CD4-positive, CD25-positive, alpha-beta regulatory T cell (primary cell): Measurements from ENCODE around the gene QSOX1. TPM values are rescaled to one million over a fixed set of nuclear protein-coding genes. Genes with fewer than 3 reads are reported as not detected.

Experiments used
- ATAC-seq, 2 donors: fragments of 150-1000 bp; cut with Tn5 transposase; one replicate each; pipeline ENCODE4 v1.10.0; 2021; ENCODE audit warnings: low read depth in 2 of 2, moderate number of reproducible peaks in 2 of 2, moderate library complexity in 1 of 2
- DNase-seq, 3 donors: peaks; one replicate each; pipeline versions ENCODE4 v3.0.0 to v3.0.0-alpha.2; 2012 to 2022; ENCODE audit warnings: mixed read lengths in 1 of 3
- H3K27ac ChIP-seq: one replicate; pipeline ENCODE4 v1.7.0; 2013; ENCODE audit warnings: mild to moderate bottlenecking, low read length; ENCODE audit not compliant: insufficient read depth, poor library complexity, severe bottlenecking
- H3K27me3 ChIP-seq: one replicate; pipeline ENCODE4 v1.7.0; 2013; ENCODE audit warnings: low read length; ENCODE audit not compliant: control insufficient read depth, insufficient read depth
- H3K36me3 ChIP-seq: one replicate; pipeline ENCODE4 v1.7.0; 2013; ENCODE audit warnings: mild to moderate bottlenecking, low read length, moderate library complexity; ENCODE audit not compliant: control insufficient read depth, insufficient read depth
- H3K4me1 ChIP-seq: 2 replicates; pipeline ENCODE4 v1.7.0; 2013; ENCODE audit warnings: mild to moderate bottlenecking, low read length; ENCODE audit not compliant: insufficient read depth, control insufficient read depth, poor library complexity, severe bottlenecking
- H3K4me3 ChIP-seq: one replicate; pipeline ENCODE4 v1.7.0; 2013; ENCODE audit warnings: low read depth, mild to moderate bottlenecking, low read length, moderate library complexity
- H3K9me3 ChIP-seq, 2 experiments: 1 replicate in 1 of 2; 2 replicates in 1 of 2; pipeline ENCODE4 v1.7.0; 2013; ENCODE audit warnings: low read length in 2 of 2, mild to moderate bottlenecking in 1 of 2, moderate library complexity in 1 of 2; ENCODE audit not compliant: control insufficient read depth in 2 of 2
- H3K27ac Mint-ChIP-seq, 3 donors: one replicate each; pipeline ENCODE4 v1.8.0; 2020 to 2022; ENCODE audit warnings: mild to moderate bottlenecking in 3 of 3, mixed read lengths in 3 of 3, moderate library complexity in 2 of 3
- H3K27me3 Mint-ChIP-seq: one replicate; pipeline ENCODE4 v1.8.0; 2022; ENCODE audit warnings: mild to moderate bottlenecking, mixed read lengths
- H3K36me3 Mint-ChIP-seq: one replicate; pipeline ENCODE4 v1.8.0; 2020; ENCODE audit warnings: mixed read lengths
- H3K4me1 Mint-ChIP-seq, 4 donors: one replicate each; pipeline ENCODE4 v1.8.0; 2020 to 2022; ENCODE audit warnings: mixed read lengths in 4 of 4, mild to moderate bottlenecking in 1 of 4
- H3K4me3 Mint-ChIP-seq, 4 donors: one replicate each; pipeline ENCODE4 v1.8.0; 2020 to 2022; ENCODE audit warnings: mild to moderate bottlenecking in 4 of 4, mixed read lengths in 4 of 4, moderate library complexity in 3 of 4
- H3K9me3 Mint-ChIP-seq, 7 donors: one replicate each; pipeline ENCODE4 v1.8.0; 2020 to 2022; ENCODE audit warnings: mixed read lengths in 7 of 7, mild to moderate bottlenecking in 3 of 7, moderate library complexity in 2 of 7
- polyA plus RNA-seq, 4 donors: library from polyadenylated mRNA; unstranded; fragments of 300-500 nt; fragmentation: Illumina TruSeq; gene quantifications; one replicate each; pipeline ENCODE4 v1.2.3, GENCODE V29; 2021
- total RNA-seq: library from RNA; stranded (reverse); gene quantifications from one replicate; pipeline ENCODE4 v1.2.3, GENCODE V29; 2022

The QSOX1 gene
- total and polyA plus RNA-seq, 5 donors from 2014 or later: 8.4 to 19.9 (median 10.7) TPM

GRCh38 chr1:180181996-180182642 lies 27.4 kb downstream of the QSOX1 start:
- Histone ChIP-seq H3K27me3 (no peaks in the 10 kb centered on the region), H3K9me3 (no peaks in the 10 kb centered on the region), H3K27ac (no peak overlapping the region), H3K36me3 (peaks cover 17% of the 10 kb centered on the region), H3K4me3 (no peak overlapping the region), H3K4me1 (no peaks in the 10 kb centered on the region)
- Mint-ChIP-seq H3K27me3 (no peaks in the 10 kb centered on the region), H3K4me1 (peaks cover 0 to 4% (median 3%) of the 10 kb centered on the region in 4 donors), H3K4me3 (no peak overlapping the region), H3K27ac (no peak overlapping the region), H3K36me3 (peaks cover 33% of the 10 kb centered on the region), H3K9me3 (no peaks in the 10 kb centered on the region)
- DNase-seq: no peak
- no peak for ATAC-seq

- Mint-ChIP-seq H3K27ac (no peak overlapping the region), H3K27me3 (no peaks in the 10 kb centered on the region), H3K36me3 (peaks cover 33% of the 10 kb centered on the region), H3K9me3 (no peaks in the 10 kb centered on the region), H3K4me1 (peaks cover 0 to 4% (median 3%) of the 10 kb centered on the region in 4 donors), H3K4me3 (no peak overlapping the region)
- Histone ChIP-seq H3K36me3 (peaks cover 17% of the 10 kb centered on the region), H3K27me3 (no peaks in the 10 kb centered on the region), H3K9me3 (no peaks in the 10 kb centered on the region), H3K4me1 (no peaks in the 10 kb centered on the region), H3K4me3 (no peak overlapping the region), H3K27ac (no peak overlapping the region)
- ATAC-seq (no peak), DNase-seq (no peak)
Observed at GRCh38 chr1:180182643-180183311, 28.1 kb downstream of the QSOX1 start.

- H3K4me1 Mint-ChIP-seq: peaks cover 0 to 4% (median 3%) of the 10 kb centered on the region in 4 donors
- H3K27me3 Mint-ChIP-seq: no peaks in the 10 kb centered on the region
- ATAC-seq: no peak
- Histone ChIP-seq H3K9me3 (no peaks in the 10 kb centered on the region), H3K27me3 (no peaks in the 10 kb centered on the region), H3K27ac (no peak overlapping the region), H3K4me1 (no peaks in the 10 kb centered on the region), H3K4me3 (no peak overlapping the region), H3K36me3 (peaks cover 17% of the 10 kb centered on the region)
- no peaks in the 10 kb centered on the region for H3K9me3 Mint-ChIP-seq
- no peak overlapping the region for H3K27ac Mint-ChIP-seq
- no peak overlapping the region for H3K4me3 Mint-ChIP-seq
- no peak for DNase-seq
- peaks cover 33% of the 10 kb centered on the region for H3K36me3 Mint-ChIP-seq
Observed at GRCh38 chr1:180183426-180183825, 28.8 kb downstream of the QSOX1 start.

- Mint-ChIP-seq H3K27ac (no peak overlapping the region), H3K27me3 (no peaks in the 10 kb centered on the region), H3K4me1 (peaks cover 0 to 4% (median 1%) of the 10 kb centered on the region in 4 donors), H3K4me3 (no peak overlapping the region), H3K36me3 (peaks cover 31% of the 10 kb centered on the region), H3K9me3 (no peaks in the 10 kb centered on the region)
- H3K27me3 ChIP-seq: no peaks in the 10 kb centered on the region
- no peak overlapping the region for H3K4me3 ChIP-seq
- no peak for DNase-seq
- H3K36me3 ChIP-seq: peaks cover 17% of the 10 kb centered on the region
- H3K4me1 ChIP-seq: no peaks in the 10 kb centered on the region
- H3K9me3 ChIP-seq: no peaks in the 10 kb centered on the region
- H3K27ac ChIP-seq: no peak overlapping the region
- no peak for ATAC-seq
Observed at GRCh38 chr1:180184041-180184440, 29.4 kb downstream of the QSOX1 start.

DNA sequence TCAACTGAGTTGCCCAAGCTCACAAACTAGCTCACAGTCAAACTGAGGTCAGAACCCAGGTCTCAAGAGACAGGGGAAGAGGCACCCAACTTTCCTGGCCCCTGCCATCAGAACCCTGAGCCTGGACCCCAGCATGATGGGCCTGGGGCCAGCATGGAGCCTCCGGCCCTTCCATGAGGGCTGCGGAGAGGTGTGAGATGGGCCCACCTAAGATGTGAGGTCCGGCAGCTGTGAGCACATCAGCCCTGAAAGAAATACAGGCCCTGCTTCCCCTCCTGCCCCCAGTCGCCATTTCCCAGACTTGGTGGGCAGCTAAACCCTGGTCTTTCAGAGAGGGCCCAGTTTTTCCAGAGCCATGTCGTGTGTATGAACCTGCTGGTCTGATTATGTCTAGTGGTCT lies 30.6 kb downstream of the QSOX1 start:
- no peak for ATAC-seq
- H3K27ac Mint-ChIP-seq: no peak overlapping the region
- no peak for DNase-seq
- H3K27me3 Mint-ChIP-seq: no peaks in the 10 kb centered on the region
- H3K4me1 Mint-ChIP-seq: peaks cover 0 to 4% (median 1%) of the 10 kb centered on the region in 4 donors
- Histone ChIP-seq H3K9me3 (no peaks in the 10 kb centered on the region), H3K4me1 (no peaks in the 10 kb centered on the region), H3K36me3 (peaks cover 26% of the 10 kb centered on the region), H3K4me3 (no peak overlapping the region), H3K27ac (no peak overlapping the region), H3K27me3 (no peaks in the 10 kb centered on the region)
- H3K9me3 Mint-ChIP-seq: no peaks in the 10 kb centered on the region
- H3K4me3 Mint-ChIP-seq: no peak overlapping the region
- peaks cover 35% of the 10 kb centered on the region for H3K36me3 Mint-ChIP-seq

DNA sequence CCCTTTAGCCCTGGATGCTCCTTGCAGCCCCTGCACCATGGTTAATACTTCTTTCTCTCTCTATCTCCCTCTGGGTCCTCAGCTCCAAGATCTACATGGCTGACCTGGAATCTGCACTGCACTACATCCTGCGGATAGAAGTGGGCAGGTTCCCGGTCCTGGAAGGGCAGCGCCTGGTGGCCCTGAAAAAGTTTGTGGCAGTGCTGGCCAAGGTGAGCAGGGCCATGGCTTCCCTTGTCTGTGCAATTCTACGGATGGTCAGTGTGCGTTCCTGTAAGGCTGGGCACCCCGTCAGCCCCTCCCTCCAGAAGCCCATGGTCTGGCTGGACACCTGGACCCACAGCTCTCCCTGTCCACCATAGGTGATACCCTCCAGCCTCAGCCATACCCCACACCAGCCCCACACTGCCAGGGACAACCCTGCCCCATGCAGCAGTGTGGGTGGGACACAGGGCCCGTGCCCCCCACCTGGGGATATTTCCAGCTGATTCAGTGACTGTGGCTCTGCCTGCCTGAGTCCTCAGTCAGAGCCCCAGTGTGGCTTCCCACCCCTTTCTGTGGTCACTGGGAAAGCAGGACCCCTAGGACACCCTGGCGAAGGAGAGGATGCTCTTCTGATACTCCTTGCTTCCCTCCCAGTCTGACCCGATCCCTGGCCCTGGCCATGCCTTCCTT lies 31.4 kb downstream of the QSOX1 start:
- H3K4me3 Mint-ChIP-seq: no peak overlapping the region
- ATAC-seq (no peak), DNase-seq (no peak)
- H3K9me3 Mint-ChIP-seq: no peaks in the 10 kb centered on the region
- Histone ChIP-seq H3K4me3 (no peak overlapping the region), H3K9me3 (no peaks in the 10 kb centered on the region), H3K4me1 (no peaks in the 10 kb centered on the region), H3K27me3 (no peaks in the 10 kb centered on the region), H3K36me3 (peaks cover 29% of the 10 kb centered on the region), H3K27ac (no peak overlapping the region)
- peaks cover 0 to 4% (median 1%) of the 10 kb centered on the region in 4 donors for H3K4me1 Mint-ChIP-seq
- no peaks in the 10 kb centered on the region for H3K27me3 Mint-ChIP-seq
- H3K27ac Mint-ChIP-seq: no peak overlapping the region
- H3K36me3 Mint-ChIP-seq: peaks cover 39% of the 10 kb centered on the region

GRCh38 chr1:180186831-180187230 lies 32.2 kb downstream of the QSOX1 start:
- Histone ChIP-seq H3K36me3 (peaks cover 33% of the 10 kb centered on the region), H3K4me3 (no peak overlapping the region), H3K9me3 (no peaks in the 10 kb centered on the region), H3K27ac (no peak overlapping the region), H3K27me3 (no peaks in the 10 kb centered on the region), H3K4me1 (no peaks in the 10 kb centered on the region)
- H3K36me3 Mint-ChIP-seq: peaks cover 45% of the 10 kb centered on the region
- H3K27me3 Mint-ChIP-seq: no peaks in the 10 kb centered on the region
- no peak overlapping the region for H3K4me3 Mint-ChIP-seq
- peaks cover 0 to 4% (median 2%) of the 10 kb centered on the region in 4 donors for H3K4me1 Mint-ChIP-seq
- DNase-seq: no peak
- H3K9me3 Mint-ChIP-seq: no peaks in the 10 kb centered on the region
- no peak overlapping the region for H3K27ac Mint-ChIP-seq
- no peak for ATAC-seq
